Mesenteric fat pad (tissue), 1 donor: ENCODE data around the gene SIGLEC11. TPM values are rescaled to one million over a fixed set of nuclear protein-coding genes. Genes with fewer than 3 reads are reported as not detected.
"Not testable (repeated sequence)": the region's sequence is repeated elsewhere in the genome, so short reads cannot be mapped to it uniquely, and the experiment has no call there.

Experiments
- DNase-seq: peaks from one replicate; pipeline ENCODE4 v3.0.0-alpha.2; 2020; ENCODE audit warnings: low spot score
- total RNA-seq: library from RNA; stranded (reverse); fragmentation: NEBNext Ultra II Directional; extraction: Animal tissue kit (Norgen Biotek cat#: 25700); gene quantifications from one replicate; pipeline ENCODE4 v1.2.1, GENCODE V29; 2021
- donor health status: DM: yes; HTN: yes; CAD: no.

SIGLEC11 gene
- total RNA-seq, 1 donor from 2014 or later, result 3.0 TPM

GRCh38 chr19:49927526-49928264 is 33.3 kb downstream of the SIGLEC11 start:
- no peak for DNase-seq

GRCh38 chr19:49926515-49926914 is 34.5 kb downstream of the SIGLEC11 start:
- no peak for DNase-seq

GRCh38 chr19:49925486-49925885 is 35.5 kb downstream of the SIGLEC11 start:
- no peak for DNase-seq

GRCh38 chr19:49924881-49925210 is 36.1 kb downstream of the SIGLEC11 start:
- DNase-seq, result not testable (repeated sequence)

- DNase-seq, result no peak
These were observed 36.7 kb downstream of the SIGLEC11 start for GRCh38 chr19:49924004-49924880.

- DNase-seq, result no peak
These were observed 37.6 kb downstream of the SIGLEC11 start for GRCh38 chr19:49923055-49924003.

- DNase-seq, result no peak
These were observed 38.8 kb downstream of the SIGLEC11 start for GRCh38 chr19:49921871-49922795.

- no peak for DNase-seq
These were observed 40.2 kb downstream of the SIGLEC11 start for GRCh38 chr19:49920624-49921363.

GRCh38 chr19:49918089-49918488 is 42.9 kb downstream of the SIGLEC11 start:
- no peak for DNase-seq

GRCh38 chr19:49916839-49917733 is 43.9 kb downstream of the SIGLEC11 start:
- DNase-seq, result no peak

- no peak for DNase-seq
These were observed 45.7 kb downstream of the SIGLEC11 start for GRCh38 chr19:49915271-49915670.

GRCh38 chr19:49913720-49914119 is 47.3 kb downstream of the SIGLEC11 start:
- DNase-seq, result no peak

GRCh38 chr19:49912965-49913685 is 47.8 kb downstream of the SIGLEC11 start:
- no peak for DNase-seq

GRCh38 chr19:49911381-49912145 is 49.4 kb downstream of the SIGLEC11 start:
- DNase-seq, result no peak

GRCh38 chr19:49910179-49910578 is 50.8 kb downstream of the SIGLEC11 start:
- DNase-seq, result no peak

GRCh38 chr19:49908480-49909420 is 52.2 kb downstream of the SIGLEC11 start:
- DNase-seq, result no peak
